ENCODE results near the gene ALDH5A1. TPM values are rescaled to one million over a fixed set of nuclear protein-coding genes. Genes with fewer than 3 reads are reported as not detected.
A peak's percentile ranks its signal among the peaks of the same experiment; 100 is the strongest.

The ALDH5A1 gene
- total RNA-seq, 2 donors from 2014 or later = 11.1 to 22.6 TPM

GRCh38 chr6:24500683-24501082 lies 5.9 kb downstream of the ALDH5A1 start:
- intact Hi-C loops (cut with DNase I) = no loop called here
- 85% methylated on average over 3 of the region's 3 CpGs for WGBS
- H3K36me3 ChIP-seq = no peaks in the 10 kb centered on the region
- TF ChIP-seq CTCF (IDR thresholded peaks at IDR 0.05) = no peak
- no peak for TF ChIP-seq POLR2A (IDR thresholded peaks at IDR 0.05)
- peaks cover under 1% of the 10 kb centered on the region for H3K4me1 ChIP-seq (replicated peaks)
- H3K9me3 ChIP-seq = no peaks in the 10 kb centered on the region
- no peak overlapping the region for H3K4me3 ChIP-seq
- no peak overlapping the region for H3K27ac ChIP-seq
- no peak for DNase-seq (ENCODE audit: low spot score)
- H3K27me3 ChIP-seq (replicated peaks; ENCODE audit: insufficient read depth) = no peaks in the 10 kb centered on the region

- Histone ChIP-seq H3K36me3 (no peaks in the 10 kb centered on the region), H3K27ac (no peak overlapping the region), H3K9me3 (no peaks in the 10 kb centered on the region), H3K27me3 (replicated peaks; ENCODE audit: insufficient read depth) (no peaks in the 10 kb centered on the region), H3K4me1 (replicated peaks) (no peaks in the 10 kb centered on the region), H3K4me3 (no peak overlapping the region)
- intact Hi-C loops (cut with DNase I) = no loop called here
- TF ChIP-seq POLR2AphosphoS5 (IDR thresholded peaks at IDR 0.05) (no peak), CTCF (IDR thresholded peaks at IDR 0.05) (no peak), POLR2A (IDR thresholded peaks at IDR 0.05) (no peak)
- DNase-seq (ENCODE audit: low spot score) = no peak
- 73% methylated on average over 2 of the region's 2 CpGs for WGBS
These were observed 6.6 kb downstream of the ALDH5A1 start for GRCh38 chr6:24501374-24501773.

GRCh38 chr6:24501914-24502313 lies 7.1 kb downstream of the ALDH5A1 start:
- Histone ChIP-seq H3K27ac (no peak overlapping the region), H3K36me3 (no peaks in the 10 kb centered on the region), H3K4me1 (replicated peaks) (no peaks in the 10 kb centered on the region), H3K9me3 (no peaks in the 10 kb centered on the region), H3K27me3 (replicated peaks; ENCODE audit: insufficient read depth) (no peaks in the 10 kb centered on the region), H3K4me3 (no peak overlapping the region)
- TF ChIP-seq POLR2AphosphoS5 (IDR thresholded peaks at IDR 0.05) (no peak), CTCF (IDR thresholded peaks at IDR 0.05) (no peak), POLR2A (IDR thresholded peaks at IDR 0.05) (no peak)
- no peak for DNase-seq (ENCODE audit: low spot score)
- intact Hi-C loops (cut with DNase I) = no loop called here

- no peaks in the 10 kb centered on the region for H3K4me1 ChIP-seq (replicated peaks)
- no peak overlapping the region for H3K27ac ChIP-seq
- no peaks in the 10 kb centered on the region for H3K36me3 ChIP-seq
- intact Hi-C loops (cut with DNase I) = no loop called here
- DNase-seq (ENCODE audit: low spot score) = no peak
- H3K4me3 ChIP-seq = no peak overlapping the region
- WGBS = 62% methylated on average over 1 of the region's 1 CpG
- H3K9me3 ChIP-seq = no peaks in the 10 kb centered on the region
- TF ChIP-seq POLR2A (IDR thresholded peaks at IDR 0.05) (no peak), POLR2AphosphoS5 (IDR thresholded peaks at IDR 0.05) (no peak), CTCF (IDR thresholded peaks at IDR 0.05) (no peak)
- H3K27me3 ChIP-seq (replicated peaks; ENCODE audit: insufficient read depth) = no peaks in the 10 kb centered on the region
These were observed 9.5 kb downstream of the ALDH5A1 start for GRCh38 chr6:24504287-24504648.

GRCh38 chr6:24504649-24505586 lies 10.1 kb downstream of the ALDH5A1 start:
- Histone ChIP-seq H3K4me3 (no peak overlapping the region), H3K27me3 (replicated peaks; ENCODE audit: insufficient read depth) (no peaks in the 10 kb centered on the region), H3K9me3 (no peaks in the 10 kb centered on the region), H3K36me3 (no peaks in the 10 kb centered on the region), H3K4me1 (replicated peaks) (no peaks in the 10 kb centered on the region), H3K27ac (no peak overlapping the region)
- TF ChIP-seq POLR2AphosphoS5 (IDR thresholded peaks at IDR 0.05) (peak; percentile 36), CTCF (IDR thresholded peaks at IDR 0.05) (no peak), POLR2A (IDR thresholded peaks at IDR 0.05) (no peak)
- intact Hi-C loops (cut with DNase I) = no loop called here
- peak; percentile 34 for DNase-seq (ENCODE audit: low spot score)
- WGBS = 75% methylated on average over 14 of the region's 14 CpGs
